ENCODE data around the gene ZNF417.
A peak's percentile ranks its signal among the peaks of the same experiment; 100 is the strongest.

Gene ZNF417

GRCh38 chr19:57947088-57947418 lies 30.7 kb upstream of the ZNF417 start:
- no peak for DNase-seq (ENCODE audit: low read depth)
- H3K4me3 ChIP-seq (ENCODE audit: low read length), result peak overlapping the region; percentile 92
- no peak for TF ChIP-seq CTCF (IDR thresholded peaks at IDR 0.05; ENCODE audit: insufficient read depth, low read depth, low read length, missing control alignments)

- no peak for DNase-seq (ENCODE audit: low read depth)
- H3K4me3 ChIP-seq (ENCODE audit: low read length), result peak overlapping the region; percentile 92
- no peak for TF ChIP-seq CTCF (IDR thresholded peaks at IDR 0.05; ENCODE audit: insufficient read depth, low read depth, low read length, missing control alignments)
Observed at GRCh38 chr19:57946316-57946715, 29.9 kb upstream of the ZNF417 start.

GRCh38 chr19:57941593-57941992 lies 25.2 kb upstream of the ZNF417 start:
- TF ChIP-seq CTCF (IDR thresholded peaks at IDR 0.05; ENCODE audit: insufficient read depth, low read depth, low read length, missing control alignments), result no peak
- H3K4me3 ChIP-seq (ENCODE audit: low read length), result no peak overlapping the region
- DNase-seq (ENCODE audit: low read depth), result no peak

- TF ChIP-seq CTCF (IDR thresholded peaks at IDR 0.05; ENCODE audit: insufficient read depth, low read depth, low read length, missing control alignments), result no peak
- no peak overlapping the region for H3K4me3 ChIP-seq (ENCODE audit: low read length)
- DNase-seq (ENCODE audit: low read depth), result no peak
Observed at GRCh38 chr19:57935731-57936130, 19.3 kb upstream of the ZNF417 start.

GRCh38 chr19:57934820-57935665 lies 18.7 kb upstream of the ZNF417 start, which contains the start of gene ZNF418:
ZNF418 (minus strand) TSS chr19:57935402; CDS start chr19:57933822, 1,580 bp downstream.
- no peak for TF ChIP-seq CTCF (IDR thresholded peaks at IDR 0.05; ENCODE audit: insufficient read depth, low read depth, low read length, missing control alignments)
- peak within 1 kb of the TSS; percentile 81 for H3K4me3 ChIP-seq (ENCODE audit: low read length)
- peak; percentile 90 for DNase-seq (ENCODE audit: low read depth)

- no peak overlapping the region for H3K4me3 ChIP-seq (ENCODE audit: low read length)
- no peak for TF ChIP-seq CTCF (IDR thresholded peaks at IDR 0.05; ENCODE audit: insufficient read depth, low read depth, low read length, missing control alignments)
- DNase-seq (ENCODE audit: low read depth), result no peak
Observed at GRCh38 chr19:57927587-57927986, 11.2 kb upstream of the ZNF417 start.

GRCh38 chr19:57914531-57914930 lies 1.9 kb downstream of the ZNF417 start:
- no peak for DNase-seq (ENCODE audit: low read depth)
- no peak overlapping the region for H3K4me3 ChIP-seq (ENCODE audit: low read length)
- TF ChIP-seq CTCF (IDR thresholded peaks at IDR 0.05; ENCODE audit: insufficient read depth, low read depth, low read length, missing control alignments), result no peak

Data from epithelial cell of esophagus (primary cell).